ENCODE data around the gene S1PR3.

S1PR3 gene

GRCh38 chr9:88993871-88994460 is 2.7 kb downstream of the S1PR3 start:
- no peak overlapping the region for H2BK5ac ChIP-seq (ENCODE audit: low read depth, low read length, poor library complexity)
- no peak overlapping the region for H4K12ac ChIP-seq (ENCODE audit: low read depth, low read length)
- H3K27me3 ChIP-seq (ENCODE audit: insufficient read depth, low read length): no peaks in the 10 kb centered on the region
- no peak overlapping the region for H2AK5ac ChIP-seq (ENCODE audit: low read length)
- H4K8ac ChIP-seq (ENCODE audit: low read depth, low read length): no peak overlapping the region
- H3K36me3 ChIP-seq (ENCODE audit: control insufficient read depth in 1 of 2, insufficient read depth in 2 of 2, low read length in 2 of 2): peaks cover 25 to 41% of the 10 kb centered on the region in 2 experiments
- H3K4me2 ChIP-seq (ENCODE audit: low read length): peak overlapping the region; percentile 44
- H2BK12ac ChIP-seq (ENCODE audit: low read length): no peak overlapping the region
- peaks cover 11% of the 10 kb centered on the region for H3K79me2 ChIP-seq (ENCODE audit: control insufficient read depth, insufficient read depth, low read length, poor library complexity)
- H3K9ac ChIP-seq (ENCODE audit: low read length): no peak overlapping the region
- H3K14ac ChIP-seq (ENCODE audit: low read length): no peak overlapping the region
- H3K18ac ChIP-seq (ENCODE audit: low read length): no peak overlapping the region
- peaks cover 11% of the 10 kb centered on the region for H3K79me1 ChIP-seq (ENCODE audit: low read length)
- H2AFZ ChIP-seq (ENCODE audit: insufficient read depth, low read length, poor library complexity): no peak overlapping the region
- H3K4me1 ChIP-seq (ENCODE audit: control insufficient read depth in 1 of 2, insufficient read depth in 2 of 2, low read length in 2 of 2): peaks cover 18 to 26% of the 10 kb centered on the region in 2 experiments
- H3K4me3 ChIP-seq (ENCODE audit: low read depth, low read length): peak overlapping the region; percentile 50
- DNase-seq: no peak
- no CpG with 5 or more reads among the region's 14 CpGs for WGBS (ENCODE audit: extremely low coverage, insufficient coverage, insufficient read length)
- H3K9me3 ChIP-seq (ENCODE audit: insufficient read depth, low read depth, low read length): peaks cover 1% of the 10 kb centered on the region
- H2BK120ac ChIP-seq (ENCODE audit: insufficient read depth, low read length, poor library complexity): no peak overlapping the region
- no peak overlapping the region for H4K91ac ChIP-seq (ENCODE audit: low read depth, low read length)
- H3K23ac ChIP-seq (ENCODE audit: low read length): peak overlapping the region; percentile 23
- H3K4ac ChIP-seq (ENCODE audit: low read depth, low read length): peak overlapping the region; percentile 13
- no peak overlapping the region for H3K27ac ChIP-seq (ENCODE audit: low read depth, low read length)

GRCh38 chr9:88994469-88995199 is 3.4 kb downstream of the S1PR3 start:
- Histone ChIP-seq H2AFZ (ENCODE audit: insufficient read depth, low read length, poor library complexity) (no peak overlapping the region), H3K36me3 (ENCODE audit: control insufficient read depth in 1 of 2, insufficient read depth in 2 of 2, low read length in 2 of 2) (peaks cover 26 to 45% of the 10 kb centered on the region in 2 experiments), H3K4me1 (ENCODE audit: control insufficient read depth in 1 of 2, insufficient read depth in 2 of 2, low read length in 2 of 2) (peaks cover 16 to 26% of the 10 kb centered on the region in 2 experiments), H3K9ac (ENCODE audit: low read length) (no peak overlapping the region), H4K12ac (ENCODE audit: low read depth, low read length) (no peak overlapping the region), H2AK5ac (ENCODE audit: low read length) (no peak overlapping the region), H3K79me1 (ENCODE audit: low read length) (peaks cover 11% of the 10 kb centered on the region), H3K79me2 (ENCODE audit: control insufficient read depth, insufficient read depth, low read length, poor library complexity) (peaks cover 11% of the 10 kb centered on the region), H3K9me3 (ENCODE audit: insufficient read depth, low read depth, low read length) (peaks cover 1% of the 10 kb centered on the region), H3K4ac (ENCODE audit: low read depth, low read length) (peak overlapping the region; percentile 34), H3K27ac (ENCODE audit: low read depth, low read length) (no peak overlapping the region), H2BK12ac (ENCODE audit: low read length) (no peak overlapping the region), H3K4me3 (ENCODE audit: low read depth, low read length) (no peak overlapping the region), H2BK120ac (ENCODE audit: insufficient read depth, low read length, poor library complexity) (no peak overlapping the region), H2BK5ac (ENCODE audit: low read depth, low read length, poor library complexity) (no peak overlapping the region), H3K23ac (ENCODE audit: low read length) (no peak overlapping the region), H3K14ac (ENCODE audit: low read length) (no peak overlapping the region), H4K8ac (ENCODE audit: low read depth, low read length) (no peak overlapping the region), H3K4me2 (ENCODE audit: low read length) (peak overlapping the region; percentile 44), H3K27me3 (ENCODE audit: insufficient read depth, low read length) (no peaks in the 10 kb centered on the region), H3K18ac (ENCODE audit: low read length) (no peak overlapping the region), H4K91ac (ENCODE audit: low read depth, low read length) (no peak overlapping the region)
- DNase-seq: no peak
- no CpG with 5 or more reads among the region's 9 CpGs for WGBS (ENCODE audit: extremely low coverage, insufficient coverage, insufficient read length)

- Histone ChIP-seq H3K18ac (ENCODE audit: low read length) (no peak overlapping the region), H3K9me3 (ENCODE audit: insufficient read depth, low read depth, low read length) (peaks cover 1% of the 10 kb centered on the region), H3K9ac (ENCODE audit: low read length) (no peak overlapping the region), H3K27me3 (ENCODE audit: insufficient read depth, low read length) (no peaks in the 10 kb centered on the region), H2BK12ac (ENCODE audit: low read length) (no peak overlapping the region), H3K4me2 (ENCODE audit: low read length) (no peak overlapping the region), H3K27ac (ENCODE audit: low read depth, low read length) (no peak overlapping the region), H3K4me1 (ENCODE audit: control insufficient read depth in 1 of 2, insufficient read depth in 2 of 2, low read length in 2 of 2) (peaks cover 13 to 21% of the 10 kb centered on the region in 2 experiments), H2BK120ac (ENCODE audit: insufficient read depth, low read length, poor library complexity) (no peak overlapping the region), H3K14ac (ENCODE audit: low read length) (no peak overlapping the region), H4K8ac (ENCODE audit: low read depth, low read length) (no peak overlapping the region), H4K91ac (ENCODE audit: low read depth, low read length) (no peak overlapping the region), H3K36me3 (ENCODE audit: control insufficient read depth in 1 of 2, insufficient read depth in 2 of 2, low read length in 2 of 2) (peaks cover 26 to 48% of the 10 kb centered on the region in 2 experiments), H3K23ac (ENCODE audit: low read length) (no peak overlapping the region), H4K12ac (ENCODE audit: low read depth, low read length) (no peak overlapping the region), H2AFZ (ENCODE audit: insufficient read depth, low read length, poor library complexity) (no peak overlapping the region), H3K4ac (ENCODE audit: low read depth, low read length) (no peak overlapping the region), H3K79me1 (ENCODE audit: low read length) (peaks cover 11% of the 10 kb centered on the region), H3K79me2 (ENCODE audit: control insufficient read depth, insufficient read depth, low read length, poor library complexity) (peaks cover 11% of the 10 kb centered on the region), H2BK5ac (ENCODE audit: low read depth, low read length, poor library complexity) (no peak overlapping the region), H3K4me3 (ENCODE audit: low read depth, low read length) (no peak overlapping the region), H2AK5ac (ENCODE audit: low read length) (no peak overlapping the region)
- WGBS (ENCODE audit: extremely low coverage, insufficient coverage, insufficient read length): no CpG with 5 or more reads among the region's 6 CpGs
- no peak for DNase-seq
These were observed 3.9 kb downstream of the S1PR3 start for GRCh38 chr9:88995200-88995577.

DNA sequence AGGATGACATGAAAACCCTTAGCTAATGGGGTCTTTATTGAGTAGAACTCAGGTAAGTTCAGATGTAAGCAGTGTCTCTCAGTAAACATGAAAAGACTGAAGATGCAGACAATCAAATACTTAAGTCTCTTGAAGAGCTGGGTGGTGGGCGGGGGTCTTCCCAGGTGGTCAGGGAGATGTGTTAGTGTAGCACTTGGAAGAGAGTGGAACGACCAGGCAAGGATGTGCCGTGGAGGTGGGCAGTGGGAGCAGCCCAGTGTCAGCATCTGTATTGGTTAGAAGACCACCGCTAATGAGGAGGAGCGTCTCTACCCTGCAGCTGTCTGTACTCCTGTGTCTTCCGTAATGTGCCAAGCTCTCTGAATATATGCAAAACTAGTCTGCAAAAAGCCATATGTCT is 4.4 kb downstream of the S1PR3 start:
- Histone ChIP-seq H3K9ac (ENCODE audit: low read length) (no peak overlapping the region), H3K4me1 (ENCODE audit: control insufficient read depth in 1 of 2, insufficient read depth in 2 of 2, low read length in 2 of 2) (peaks cover 15 to 19% of the 10 kb centered on the region in 2 experiments), H3K4me3 (ENCODE audit: low read depth, low read length) (no peak overlapping the region), H3K79me1 (ENCODE audit: low read length) (peaks cover 10% of the 10 kb centered on the region), H2BK5ac (ENCODE audit: low read depth, low read length, poor library complexity) (no peak overlapping the region), H3K79me2 (ENCODE audit: control insufficient read depth, insufficient read depth, low read length, poor library complexity) (peaks cover 11% of the 10 kb centered on the region), H3K36me3 (ENCODE audit: control insufficient read depth in 1 of 2, insufficient read depth in 2 of 2, low read length in 2 of 2) (peaks cover 26 to 51% of the 10 kb centered on the region in 2 experiments), H3K14ac (ENCODE audit: low read length) (no peak overlapping the region), H3K4me2 (ENCODE audit: low read length) (no peak overlapping the region), H2BK120ac (ENCODE audit: insufficient read depth, low read length, poor library complexity) (no peak overlapping the region), H3K18ac (ENCODE audit: low read length) (no peak overlapping the region), H3K27ac (ENCODE audit: low read depth, low read length) (no peak overlapping the region), H3K27me3 (ENCODE audit: insufficient read depth, low read length) (no peaks in the 10 kb centered on the region), H4K12ac (ENCODE audit: low read depth, low read length) (no peak overlapping the region), H3K23ac (ENCODE audit: low read length) (no peak overlapping the region), H3K9me3 (ENCODE audit: insufficient read depth, low read depth, low read length) (peaks cover 1% of the 10 kb centered on the region), H4K8ac (ENCODE audit: low read depth, low read length) (no peak overlapping the region), H2BK12ac (ENCODE audit: low read length) (no peak overlapping the region), H3K4ac (ENCODE audit: low read depth, low read length) (no peak overlapping the region), H2AFZ (ENCODE audit: insufficient read depth, low read length, poor library complexity) (no peak overlapping the region), H2AK5ac (ENCODE audit: low read length) (no peak overlapping the region), H4K91ac (ENCODE audit: low read depth, low read length) (no peak overlapping the region)
- DNase-seq: no peak
- WGBS (ENCODE audit: extremely low coverage, insufficient coverage, insufficient read length): no CpG with 5 or more reads among the region's 6 CpGs

All from trophoblast cell (in vitro differentiated cells and primary cell).